GDM1 (cell line): ENCODE results near the gene HSPA12A.
A peak's percentile ranks its signal among the peaks of the same experiment; 100 is the strongest.

Experiments
- DNase-seq: peaks from one replicate; lab custom pipeline; 2025; lab: John Stamatoyannopoulos, UW

Gene HSPA12A, protein sequence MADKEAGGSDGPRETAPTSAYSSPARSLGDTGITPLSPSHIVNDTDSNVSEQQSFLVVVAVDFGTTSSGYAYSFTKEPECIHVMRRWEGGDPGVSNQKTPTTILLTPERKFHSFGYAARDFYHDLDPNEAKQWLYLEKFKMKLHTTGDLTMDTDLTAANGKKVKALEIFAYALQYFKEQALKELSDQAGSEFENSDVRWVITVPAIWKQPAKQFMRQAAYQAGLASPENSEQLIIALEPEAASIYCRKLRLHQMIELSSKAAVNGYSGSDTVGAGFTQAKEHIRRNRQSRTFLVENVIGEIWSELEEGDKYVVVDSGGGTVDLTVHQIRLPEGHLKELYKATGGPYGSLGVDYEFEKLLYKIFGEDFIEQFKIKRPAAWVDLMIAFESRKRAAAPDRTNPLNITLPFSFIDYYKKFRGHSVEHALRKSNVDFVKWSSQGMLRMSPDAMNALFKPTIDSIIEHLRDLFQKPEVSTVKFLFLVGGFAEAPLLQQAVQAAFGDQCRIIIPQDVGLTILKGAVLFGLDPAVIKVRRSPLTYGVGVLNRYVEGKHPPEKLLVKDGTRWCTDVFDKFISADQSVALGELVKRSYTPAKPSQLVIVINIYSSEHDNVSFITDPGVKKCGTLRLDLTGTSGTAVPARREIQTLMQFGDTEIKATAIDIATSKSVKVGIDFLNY

GRCh38 chr10:116742367-116743265 is at the start of gene HSPA12A:
HSPA12A (minus strand) TSS chr10:116742566; CDS start chr10:116742469, 97 bp downstream.
- no peak for DNase-seq

DNA sequence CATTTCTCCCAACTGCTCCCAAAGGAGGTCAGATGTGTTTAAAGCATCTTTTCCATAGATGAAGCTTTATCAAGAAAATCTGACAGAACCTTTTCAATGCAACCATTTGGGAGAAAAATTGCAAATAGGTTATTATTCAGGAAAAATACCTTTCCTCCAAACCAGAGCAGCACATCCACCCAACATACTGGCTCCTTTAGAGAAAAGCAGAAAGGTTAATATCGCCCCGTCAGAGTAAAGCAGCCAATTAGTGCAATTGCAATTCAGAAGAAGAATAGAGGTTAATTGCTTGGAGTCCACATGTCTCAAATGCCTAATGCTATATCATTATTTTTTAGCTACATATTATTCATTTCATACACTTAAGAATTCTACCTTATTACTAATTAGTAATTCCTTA is 48.9 kb upstream of the HSPA12A start:
- DNase-seq, result no peak

DNA sequence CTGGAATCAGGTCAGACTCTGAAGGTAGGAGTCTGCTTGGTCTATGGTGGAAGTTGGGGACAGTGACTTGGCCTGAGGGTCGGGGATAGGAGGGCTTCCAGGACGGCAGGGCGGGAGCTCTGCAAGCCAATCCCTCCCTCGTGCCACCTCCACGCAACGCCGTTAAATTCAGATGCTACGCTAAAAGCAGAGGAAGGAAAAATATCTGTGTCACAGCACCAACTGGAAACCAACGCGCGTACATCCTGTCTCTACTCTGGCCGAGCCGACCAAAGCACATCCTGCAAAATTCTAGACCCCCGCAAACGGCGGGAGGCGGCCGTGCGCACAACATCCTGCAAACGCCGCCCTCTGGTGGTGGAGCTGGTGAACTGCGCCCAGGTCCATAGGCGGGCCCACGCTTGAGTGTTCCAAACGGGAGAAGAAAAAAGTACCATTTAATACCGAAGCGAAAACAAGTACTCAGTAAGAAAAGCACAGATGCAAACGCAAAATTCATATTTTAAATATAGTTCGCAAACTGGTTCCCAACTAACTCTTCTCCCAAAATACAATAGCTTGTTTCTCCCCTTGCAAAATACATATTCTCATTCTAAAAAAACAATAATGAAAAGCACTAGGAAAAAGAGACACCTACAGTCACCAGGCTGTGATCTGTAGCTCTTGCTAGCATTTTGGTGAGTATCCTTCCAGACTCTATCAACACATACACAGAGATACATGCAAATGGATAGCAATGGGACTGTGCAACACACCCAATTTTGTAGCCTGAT is 45.7 kb upstream of the HSPA12A start:
- peak; percentile 21 for DNase-seq

- DNase-seq, result no peak
These were observed 44.8 kb upstream of the HSPA12A start for GRCh38 chr10:116787053-116787659.

- DNase-seq, result no peak
These were observed 43.5 kb upstream of the HSPA12A start for GRCh38 chr10:116785867-116786266.

DNA sequence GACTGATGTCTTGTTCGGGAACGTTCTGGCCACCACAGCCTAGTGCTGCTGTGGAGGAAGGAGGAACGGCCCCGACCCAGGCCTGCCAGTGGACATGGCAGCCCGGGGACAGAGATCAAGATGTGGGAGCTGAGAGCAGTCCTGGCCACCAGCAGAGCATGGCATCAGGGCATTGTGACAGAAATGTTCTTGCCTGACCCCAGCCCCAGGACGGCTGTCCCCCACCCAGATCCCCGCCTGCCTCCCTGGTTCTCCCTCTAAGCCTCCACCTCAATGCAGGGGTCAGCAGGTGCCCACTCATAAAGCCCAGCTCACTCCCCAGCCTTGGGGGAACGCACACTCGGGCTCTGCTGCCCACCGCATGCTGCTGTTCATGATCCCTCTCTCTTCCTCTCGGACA is 42.9 kb upstream of the HSPA12A start:
- DNase-seq, result no peak

GRCh38 chr10:116784651-116785050 is 42.3 kb upstream of the HSPA12A start:
- DNase-seq, result no peak

DNA sequence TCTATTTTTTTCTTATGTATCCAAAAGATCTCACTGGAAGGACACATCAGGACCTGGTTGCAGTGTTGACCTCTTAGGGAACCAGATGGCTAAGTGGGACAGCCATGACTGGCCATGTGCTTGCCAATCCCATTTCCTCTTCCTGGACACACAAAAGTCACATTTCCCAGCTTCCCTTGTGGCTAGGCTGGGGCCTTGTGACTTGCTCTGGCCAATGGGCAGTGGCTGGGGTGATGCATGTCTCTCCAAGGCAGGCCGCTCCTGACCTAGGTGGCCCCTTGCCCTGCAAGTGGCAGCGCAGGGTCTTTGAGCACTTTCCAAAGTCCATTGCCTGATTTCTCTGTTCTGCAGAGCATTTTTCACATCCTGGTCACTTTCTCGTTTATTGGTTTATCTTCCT is 41.7 kb upstream of the HSPA12A start:
- no peak for DNase-seq

GRCh38 chr10:116783011-116783655 is 40.8 kb upstream of the HSPA12A start:
- no peak for DNase-seq

DNA sequence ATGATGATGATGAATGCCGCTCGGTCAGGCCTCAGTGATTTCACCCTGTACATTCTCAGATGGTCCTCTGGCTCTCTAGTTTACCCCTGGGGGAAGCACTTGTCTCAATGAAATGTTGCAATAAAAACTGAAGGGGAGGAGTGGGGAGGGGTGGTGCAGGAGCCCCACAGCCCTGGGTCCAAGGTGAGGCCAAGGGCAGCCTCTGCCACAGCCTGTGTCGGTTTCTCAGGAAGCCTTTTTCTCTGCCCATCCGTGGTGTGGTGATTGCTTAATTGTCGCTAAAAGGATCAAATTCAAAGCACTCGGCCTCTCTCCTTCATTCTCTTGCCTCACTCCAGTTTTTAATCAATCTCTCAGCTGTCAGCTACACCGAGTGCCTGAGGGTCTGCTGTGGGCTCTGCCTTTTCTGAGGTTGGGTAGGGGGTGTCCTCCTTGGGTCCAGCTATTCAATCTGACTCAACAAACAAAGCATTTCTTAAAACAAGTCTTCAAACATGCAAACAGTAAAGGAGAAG is 39.1 kb upstream of the HSPA12A start:
- DNase-seq, result no peak

GRCh38 chr10:116780691-116781205 is 38.4 kb upstream of the HSPA12A start:
- no peak for DNase-seq

DNA sequence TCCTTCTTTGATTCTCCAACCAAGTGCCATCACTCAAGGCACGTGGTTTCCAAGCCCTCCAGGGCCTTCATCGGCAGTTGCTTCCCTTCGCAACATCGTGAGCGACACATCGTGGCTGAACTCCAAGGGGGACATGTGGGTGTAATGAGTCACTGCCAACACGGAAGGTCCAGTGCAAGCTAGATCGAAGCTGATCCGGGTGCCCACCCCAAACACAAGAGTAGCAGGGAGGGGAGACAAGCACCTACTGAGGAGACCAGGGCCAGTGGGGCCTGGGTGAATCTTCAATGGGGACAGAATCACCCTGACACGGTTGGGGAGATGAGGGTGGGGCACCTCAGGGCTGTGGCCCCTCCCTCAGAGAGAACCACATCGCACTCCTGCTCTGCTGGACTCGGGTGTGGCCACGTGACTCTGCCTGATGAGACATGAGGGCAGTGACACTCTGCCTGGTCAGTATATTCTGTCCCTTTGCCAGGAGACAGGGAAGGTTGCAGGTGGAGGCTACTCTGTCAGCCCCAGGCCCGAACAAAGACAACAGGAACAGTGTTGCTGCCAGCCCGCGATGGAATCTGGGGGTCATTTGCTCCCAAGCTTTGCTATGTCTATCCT is 36.8 kb upstream of the HSPA12A start:
- no peak for DNase-seq

GRCh38 chr10:116777006-116777405 is 34.6 kb upstream of the HSPA12A start:
- no peak for DNase-seq

DNA sequence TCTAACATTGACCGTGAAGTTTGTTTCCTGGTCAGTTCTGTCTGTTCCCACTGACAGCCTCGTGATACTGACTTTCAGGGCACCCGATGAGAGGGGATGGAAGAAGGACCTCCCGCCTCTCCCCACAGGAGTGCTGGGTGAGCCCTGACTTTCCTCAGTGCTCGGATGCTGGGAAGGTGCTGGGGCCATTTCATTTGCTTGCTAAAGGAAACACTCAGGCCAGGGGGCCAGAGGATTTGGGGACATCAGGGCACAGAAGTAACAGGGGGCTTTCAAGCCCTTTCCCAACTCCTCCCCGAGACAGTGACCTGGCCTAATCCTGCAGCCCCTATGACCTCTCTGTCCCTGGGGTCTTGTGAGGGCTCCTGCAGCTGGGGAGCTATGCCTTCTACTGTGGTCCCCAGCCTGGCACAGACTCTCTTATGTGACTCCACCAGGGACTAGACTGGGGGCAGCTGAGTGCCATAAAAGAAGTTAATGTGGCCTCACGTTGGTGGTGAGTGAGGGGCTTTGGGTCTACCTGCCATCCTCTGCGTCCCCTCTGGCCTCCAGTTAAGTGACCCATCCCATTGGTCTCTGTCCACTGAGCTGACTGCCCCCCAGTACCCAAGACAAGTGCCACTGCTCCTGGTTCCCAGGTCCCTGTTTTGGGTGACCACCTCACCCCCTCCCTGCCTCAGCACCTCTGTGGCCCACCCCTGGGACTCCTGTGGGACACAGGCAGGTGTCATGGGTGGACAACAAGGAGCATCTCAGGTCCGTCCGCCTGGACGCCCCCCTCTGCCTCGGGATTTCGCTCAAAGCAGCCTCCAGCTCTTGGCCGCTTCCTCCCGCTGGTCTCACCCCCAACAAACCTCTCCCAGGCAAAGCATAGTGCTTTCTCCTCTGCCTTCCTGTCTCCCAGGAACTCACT is 33.4 kb upstream of the HSPA12A start:
- no peak for DNase-seq

DNA sequence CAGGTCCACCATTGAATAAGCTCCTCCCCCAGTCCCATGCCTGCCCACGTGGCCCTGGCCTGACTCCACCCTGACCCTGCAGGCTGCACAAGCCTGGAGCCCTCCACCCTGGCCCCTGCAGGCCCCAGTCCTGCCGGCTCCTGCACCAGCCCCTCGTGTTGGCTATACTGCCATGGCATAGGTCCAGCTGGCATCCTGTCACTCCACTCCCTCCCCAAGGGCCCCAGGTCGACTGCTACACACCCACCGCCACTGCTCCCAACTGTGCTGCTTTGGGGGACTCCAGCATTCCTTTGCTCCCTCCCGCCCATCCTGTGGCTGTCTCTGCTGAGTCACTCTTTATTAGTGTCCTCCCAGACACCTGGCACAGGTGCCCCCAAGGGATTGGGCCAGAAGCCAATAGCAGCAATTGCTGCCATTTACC is 32.4 kb upstream of the HSPA12A start:
- DNase-seq, result no peak

GRCh38 chr10:116772909-116773705 is 30.7 kb upstream of the HSPA12A start:
- DNase-seq, result no peak

DNA sequence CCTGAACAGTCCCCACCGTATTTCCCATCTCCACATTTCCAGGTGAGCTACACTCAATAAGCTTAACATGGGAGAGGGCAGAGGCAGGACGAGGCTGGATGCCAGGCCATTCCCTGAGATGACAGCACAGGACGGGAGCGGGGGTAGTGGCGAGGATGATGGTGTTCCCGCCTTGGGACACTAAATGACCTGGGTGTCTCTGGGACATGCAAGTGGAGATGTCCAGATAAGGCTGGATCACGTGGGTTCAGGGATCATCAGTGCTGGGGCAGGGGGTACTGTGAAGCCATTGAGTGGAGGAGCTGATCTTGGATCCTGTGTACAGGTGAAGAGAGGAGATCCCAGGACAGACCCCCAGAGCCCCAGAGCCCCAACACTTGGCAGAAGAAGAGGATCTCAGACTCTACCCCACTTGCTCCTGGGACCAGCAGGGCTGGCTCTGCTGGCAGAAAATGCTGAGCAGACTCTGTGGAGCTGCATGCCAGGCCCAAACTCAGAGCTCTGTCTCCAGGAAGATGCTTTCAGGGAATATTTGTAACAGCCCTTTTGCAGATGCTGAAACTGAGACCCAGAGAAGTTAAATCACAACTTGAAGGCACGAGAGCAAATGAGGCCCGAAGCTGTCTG is 29.7 kb upstream of the HSPA12A start:
- no peak for DNase-seq
